Motor neuron (in vitro differentiated cells): ENCODE data around the gene ELF3. TPM values are rescaled to one million over a fixed set of nuclear protein-coding genes. Genes with fewer than 3 reads are reported as not detected.
A peak's percentile ranks its signal among the peaks of the same experiment; 100 is the strongest.
"Not testable (repeated sequence)": the region's sequence is repeated elsewhere in the genome, so short reads cannot be mapped to it uniquely, and the experiment has no call there.

Experiments
- ATAC-seq, 8 experiments: fragments of 200-7000 bp; cut with Tn5 transposase; replicated peaks in 6 of 8; 2 replicates each; pipeline ENCODE4 v1.8.0; 2021; ENCODE audit warnings: mild to moderate bottlenecking in 8 of 8, moderate library complexity in 8 of 8
- H3K27ac ChIP-seq, 2 donors: fragments of 250-450 bp; sonication (Bioruptor Pico); 2 replicates each; pipeline ENCODE4 v1.9.0; 2021; ENCODE audit warnings: antibody characterized with exemption in 2 of 2, mild to moderate bottlenecking in 2 of 2, moderate library complexity in 1 of 2
- H3K4me1 ChIP-seq, 2 donors: fragments of 250-450 bp; sonication (Bioruptor Pico); replicated peaks in 1 of 2; 2 replicates each; pipeline ENCODE4 v1.6.1; 2021; ENCODE audit warnings: antibody characterized with exemption in 2 of 2, mild to moderate bottlenecking in 2 of 2, moderate library complexity in 1 of 2
- H3K4me3 ChIP-seq, 5 donors: fragments of 250-450 bp; sonication (Bioruptor Pico); 2 replicates each; pipeline ENCODE4 v1.9.0; 2021; ENCODE audit warnings: antibody characterized with exemption in 5 of 5, mild to moderate bottlenecking in 5 of 5, moderate library complexity in 4 of 5
- WGBS, 10 experiments: fragments of 450-650 bp; shearing (Covaris generic); methylation state at CpG; one replicate each; pipeline ENCODE4 v1.0.0; 2022; 5-methylcytosine and 5-hydroxymethylcytosine counted together
- in situ Hi-C, 9 experiments: fragments of 400-800 bp; cut with MboI; loops; one replicate each; pipeline ENCODE4 v1.15.0; 2021; ENCODE audit warnings: low sequenced_read_pairs in 9 of 9, low pct_unique_long_range_greater_than_20kb in 2 of 9; ENCODE audit not compliant: unreplicated experiment in 9 of 9
- total RNA-seq, 8 experiments: library from RNA; unstranded; fragments of 300-600 nt; gene quantifications; 2 replicates each; pipeline versions ENCODE4 v1.2.3 to v1.2.4, GENCODE V29; 2022

ELF3 gene
- total RNA-seq, 8 experiments from 2014 or later, result 0.27 to 18.0 (median 2.8) TPM

DNA sequence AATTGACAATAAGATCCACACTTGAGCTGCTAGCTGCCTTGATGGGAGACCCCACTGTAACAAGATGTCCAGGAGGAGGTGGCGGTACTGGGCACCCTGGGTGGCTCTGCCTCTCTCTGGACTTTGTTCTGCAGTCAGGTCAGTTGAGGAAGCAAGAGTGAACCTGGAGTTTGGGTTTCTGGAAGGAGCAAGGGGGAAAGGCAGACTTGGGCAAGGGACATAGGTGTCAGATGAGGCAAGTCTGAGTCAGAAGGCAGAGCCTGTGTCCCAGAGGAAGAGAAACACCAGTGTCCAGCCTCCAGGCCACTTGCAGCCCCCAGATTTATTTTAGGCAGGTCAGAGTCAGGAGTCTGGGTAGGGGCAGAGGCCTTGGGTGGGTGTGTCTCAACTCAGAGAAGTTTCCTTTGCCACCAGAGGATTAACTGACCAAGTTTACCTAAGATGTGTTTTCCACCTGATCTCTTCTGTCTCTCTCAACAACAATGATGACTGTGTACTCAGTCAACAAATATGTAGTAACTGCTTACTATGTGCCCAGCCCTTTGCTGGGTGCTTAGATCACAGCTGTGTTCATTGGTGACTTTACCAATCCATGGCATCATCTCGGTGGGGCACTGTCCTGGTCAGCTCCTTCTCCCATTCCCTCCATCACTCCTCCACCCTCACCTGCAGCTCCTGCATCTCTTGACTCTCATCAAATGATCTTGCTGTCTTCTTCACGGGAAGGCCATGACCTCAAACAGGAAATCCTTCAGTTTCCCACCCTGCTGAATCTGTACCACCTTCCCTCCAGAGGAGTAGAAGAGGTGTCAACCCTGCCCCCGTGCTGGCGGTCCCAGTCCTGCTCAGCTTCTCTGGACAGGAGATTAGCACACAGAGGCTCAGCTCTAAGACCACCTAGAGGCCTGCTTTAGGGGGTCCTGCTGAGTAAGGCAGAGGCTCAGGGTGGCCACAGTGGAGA lies 36.6 kb downstream of the ELF3 start:
- H3K27ac ChIP-seq, result no peak overlapping the region
- H3K4me3 ChIP-seq, result no peak overlapping the region
- H3K4me1 ChIP-seq, result no peaks in the 10 kb centered on the region
- WGBS, 10 experiments, result 17 to 100% (median 63%) methylated on average over 1 to 5 of the region's 5 CpGs; no CpG with 5 or more reads in 2 of the 10 experiments
- ATAC-seq, result peak in 1 of 8 experiments; percentile 17
- in situ Hi-C loops, result no loop called here

DNA sequence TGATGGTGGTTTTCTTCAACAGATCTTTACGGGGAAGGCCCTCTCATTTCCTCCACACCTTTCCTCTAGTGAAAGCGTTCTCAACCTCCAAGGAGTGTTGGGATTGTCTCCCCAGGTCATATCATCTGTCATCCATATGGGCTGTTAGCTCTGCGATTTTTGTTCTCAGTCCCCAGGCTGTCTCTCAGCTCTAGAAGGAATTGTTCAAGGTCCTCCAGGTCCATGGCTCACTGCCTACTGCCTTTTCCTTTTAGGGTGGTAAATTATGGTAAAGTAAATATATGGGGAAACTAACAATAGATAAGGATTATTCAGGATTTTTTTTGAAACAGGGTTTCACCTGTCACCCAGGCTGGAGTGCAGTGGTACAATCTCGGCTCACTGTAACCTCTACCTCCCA lies 37.6 kb downstream of the ELF3 start:
- H3K27ac ChIP-seq, result no peak overlapping the region
- no peak for ATAC-seq
- WGBS, 10 experiments, result 70 to 100% (median 77%) methylated on average over 2 to 4 of the region's 4 CpGs; no CpG with 5 or more reads in 2 of the 10 experiments

DNA sequence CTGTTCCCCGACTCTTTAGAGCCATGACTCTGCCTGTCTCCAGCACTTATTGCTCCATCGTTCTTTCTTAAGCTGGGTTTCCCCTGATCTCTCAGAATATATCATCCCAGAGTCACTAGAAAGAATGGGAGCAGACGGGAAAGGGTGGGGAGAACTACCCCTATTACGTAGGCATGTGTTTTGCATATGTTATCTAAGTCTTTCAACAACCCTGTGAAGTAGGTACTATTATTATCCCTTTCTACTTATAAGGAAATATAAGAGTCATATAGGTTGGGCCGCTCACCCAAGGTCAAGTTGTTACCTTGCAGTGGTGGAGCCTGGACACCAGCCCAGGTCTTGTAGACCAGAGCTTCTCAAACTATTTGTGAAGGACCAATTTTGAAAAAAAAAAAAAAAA lies 38.7 kb downstream of the ELF3 start:
- 36 to 90% (median 68%) methylated on average over 1 to 5 of the region's 5 CpGs for WGBS, 10 experiments
- Histone ChIP-seq H3K27ac (no peak overlapping the region), H3K4me3 (no peak overlapping the region), H3K4me1 (no peaks in the 10 kb centered on the region)
- in situ Hi-C loops, result no loop called here
- ATAC-seq, result peak in 3 of 8 experiments; percentile 50 to 93 (median 92)

More for the DNA sequence above, 37.6 kb downstream of the ELF3 start:
- Histone ChIP-seq H3K4me3 (no peak overlapping the region), H3K4me1 (no peaks in the 10 kb centered on the region)
- in situ Hi-C loops, result no loop called here

DNA sequence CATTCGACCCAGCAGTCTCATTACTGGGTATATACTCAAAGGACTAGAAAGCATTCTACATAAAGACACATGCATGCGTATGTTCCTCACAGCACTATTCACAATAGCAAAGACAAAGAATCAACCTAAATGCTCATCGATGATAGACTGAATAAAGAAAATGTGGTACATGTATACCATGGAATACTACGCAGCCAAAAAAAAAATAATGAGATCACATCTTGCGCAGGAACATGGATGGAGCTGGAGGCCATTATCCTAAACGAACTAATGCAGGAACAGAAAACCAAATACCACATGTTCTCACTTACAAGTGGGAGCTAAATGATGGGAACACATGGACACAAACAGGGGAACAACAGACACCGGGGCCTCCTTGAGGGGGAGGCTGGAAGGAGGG lies 43.7 kb downstream of the ELF3 start:
- whole genome bisulfite sequencing, 10 experiments, result 59 to 100% (median 86%) methylated on average over 1 to 7 of the region's 7 CpGs

DNA sequence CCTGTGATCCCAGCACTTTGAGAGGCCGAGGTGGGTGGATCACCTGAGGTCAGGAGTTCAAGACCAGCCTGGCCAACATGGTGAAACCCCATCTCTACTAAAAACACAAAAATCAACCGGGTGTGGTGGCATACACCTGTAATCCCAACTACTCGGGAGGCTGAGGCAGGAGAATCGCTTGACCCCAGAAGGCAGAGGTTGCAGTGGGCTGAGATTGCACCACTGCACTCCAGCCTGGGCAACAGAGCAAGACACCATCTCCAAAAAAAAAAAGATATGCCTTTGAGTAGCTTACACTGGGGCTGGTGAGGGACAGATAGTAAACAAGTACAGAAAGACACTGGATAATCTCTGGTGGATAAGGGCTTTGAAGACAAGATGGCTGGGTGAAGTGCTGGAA lies 44.3 kb downstream of the ELF3 start:
- ATAC-seq, H3K27ac ChIP-seq, H3K4me1 ChIP-seq, H3K4me3 ChIP-seq, in situ Hi-C loops: not testable (repeated sequence)
- whole genome bisulfite sequencing, 10 experiments, result 58 to 82% (median 63%) methylated on average over 1 to 3 of the region's 4 CpGs; no CpG with 5 or more reads in 6 of the 10 experiments

More for the DNA sequence above, 43.7 kb downstream of the ELF3 start:
- no peak for ATAC-seq
- H3K27ac ChIP-seq, result no peak overlapping the region
- in situ Hi-C loops, result no loop called here
- no peak overlapping the region for H3K4me3 ChIP-seq
- H3K4me1 ChIP-seq, result peaks cover 0 to 7% of the 10 kb centered on the region in 2 donors

DNA sequence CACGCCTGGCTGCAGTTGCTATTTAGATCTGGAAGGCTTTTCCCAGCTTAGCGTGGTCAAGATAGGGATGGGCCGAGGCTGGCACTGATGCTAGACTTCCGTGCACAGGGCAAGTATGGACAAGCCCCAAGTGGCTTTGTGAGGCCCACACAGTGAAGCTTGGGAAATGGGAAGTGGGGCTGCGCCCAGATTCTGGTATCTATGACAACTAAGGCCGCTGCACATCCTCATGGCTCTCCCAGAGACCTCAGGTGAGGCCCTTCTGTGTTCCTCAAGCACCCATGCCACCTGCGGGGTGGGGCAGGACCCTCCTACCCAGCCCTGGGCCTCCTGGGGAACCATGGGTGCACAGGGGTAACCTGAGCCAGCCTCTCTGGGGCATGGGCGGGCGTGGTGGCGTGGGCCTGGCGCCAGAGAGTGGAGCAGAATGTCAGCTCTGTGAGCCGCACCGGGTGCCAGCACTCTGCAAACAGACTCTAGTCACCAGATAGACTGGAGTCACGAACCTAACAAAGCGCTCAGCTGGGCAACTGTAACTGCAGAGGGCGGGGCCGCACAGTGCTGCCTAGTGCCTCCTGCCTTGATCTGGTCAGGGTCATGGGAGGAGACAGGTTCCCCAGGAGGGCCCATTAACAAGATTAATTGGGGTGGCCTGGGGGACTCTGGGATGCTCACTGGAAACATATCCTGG lies 46.4 kb downstream of the ELF3 start:
- in situ Hi-C loops, result no loop called here
- WGBS, 10 experiments, result 69 to 100% (median 77%) methylated on average over 2 to 10 of the region's 17 CpGs; no CpG with 5 or more reads in 5 of the 10 experiments
- peak; percentile 11 to 87 (median 78) for ATAC-seq
- peaks cover 0 to 7% of the 10 kb centered on the region in 2 donors for H3K4me1 ChIP-seq
- H3K4me3 ChIP-seq, result no peak overlapping the region
- no peak overlapping the region for H3K27ac ChIP-seq

DNA sequence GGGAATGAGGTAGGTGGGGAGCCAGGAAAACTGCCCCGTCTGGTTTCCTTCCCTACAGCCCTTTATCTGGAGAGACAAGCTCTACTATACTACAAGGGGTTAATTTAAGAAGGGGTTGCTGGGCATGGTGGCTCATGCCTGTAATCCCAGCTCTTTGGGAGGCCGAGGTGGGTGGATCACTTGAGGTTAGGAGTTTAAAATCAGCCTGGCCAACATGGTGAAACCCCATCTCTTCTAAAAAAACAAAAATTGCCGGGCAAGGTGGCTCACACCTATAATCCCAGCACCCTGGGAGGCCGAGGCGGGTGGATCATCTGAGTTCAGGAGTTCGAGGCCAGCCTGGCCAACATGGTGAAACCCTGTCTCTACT lies 46.9 kb downstream of the ELF3 start:
- ATAC-seq, in situ Hi-C loops: not testable (repeated sequence)

DNA sequence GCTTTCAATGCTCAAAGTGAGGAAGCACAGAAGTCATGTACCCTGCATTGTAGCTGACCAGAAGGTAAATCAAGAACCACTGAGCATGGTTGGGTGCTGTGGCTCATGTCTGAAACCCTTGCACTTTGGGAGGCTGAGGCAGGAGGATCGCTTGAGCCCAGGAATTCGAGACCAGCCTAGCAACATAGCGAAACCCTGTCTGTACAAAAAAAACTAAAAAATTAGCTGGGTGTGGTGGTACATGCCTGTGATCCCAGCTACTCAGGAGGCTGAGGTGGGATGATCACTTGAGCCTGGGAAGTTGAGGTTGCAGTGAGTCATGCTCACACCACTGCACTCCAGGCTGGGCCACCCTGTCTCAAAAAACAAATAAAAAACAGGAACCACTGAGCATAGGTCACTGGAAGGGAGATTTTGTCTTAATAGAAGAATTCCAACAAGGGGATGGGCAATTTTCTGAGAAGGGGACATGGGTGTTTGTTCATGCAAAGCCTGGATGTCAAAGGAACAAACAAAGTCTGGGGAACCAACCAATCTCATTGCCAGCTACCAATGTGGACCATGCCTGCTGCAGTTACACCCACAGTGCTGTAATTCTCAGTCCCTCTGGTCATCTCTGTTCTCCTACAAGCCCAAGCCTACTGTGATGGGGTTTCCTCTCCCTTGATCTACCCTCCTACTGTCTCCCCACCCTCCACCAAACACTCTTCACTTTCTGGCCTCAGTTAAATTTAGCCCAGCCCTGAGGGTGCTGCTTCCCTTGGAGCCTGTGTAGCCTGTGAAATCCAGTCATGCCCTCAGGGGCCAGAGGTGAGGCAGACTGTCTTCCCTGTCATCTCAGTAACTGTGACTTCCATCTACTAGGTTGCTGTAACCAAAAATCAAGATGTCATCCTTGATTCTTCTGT lies 47.9 kb downstream of the ELF3 start:
- H3K4me3 ChIP-seq, result no peak overlapping the region
- 80 to 100% (median 91%) methylated on average over 1 to 3 of the region's 3 CpGs; no CpG with 5 or more reads in 2 of the 10 experiments for WGBS, 10 experiments
- no peak overlapping the region for H3K27ac ChIP-seq
- in situ Hi-C loops, result no loop called here
- ATAC-seq, result peak in 3 of 8 experiments; percentile 42 to 74 (median 73)
- H3K4me1 ChIP-seq, result peaks cover 0 to 7% of the 10 kb centered on the region in 2 donors

More for the DNA sequence above, 46.9 kb downstream of the ELF3 start:
- H3K4me1 ChIP-seq, H3K27ac ChIP-seq, H3K4me3 ChIP-seq: not testable (repeated sequence)
- 0 to 92% (median 81%) methylated on average over 1 to 6 of the region's 6 CpGs; no CpG with 5 or more reads in 6 of the 10 experiments for WGBS, 10 experiments

DNA sequence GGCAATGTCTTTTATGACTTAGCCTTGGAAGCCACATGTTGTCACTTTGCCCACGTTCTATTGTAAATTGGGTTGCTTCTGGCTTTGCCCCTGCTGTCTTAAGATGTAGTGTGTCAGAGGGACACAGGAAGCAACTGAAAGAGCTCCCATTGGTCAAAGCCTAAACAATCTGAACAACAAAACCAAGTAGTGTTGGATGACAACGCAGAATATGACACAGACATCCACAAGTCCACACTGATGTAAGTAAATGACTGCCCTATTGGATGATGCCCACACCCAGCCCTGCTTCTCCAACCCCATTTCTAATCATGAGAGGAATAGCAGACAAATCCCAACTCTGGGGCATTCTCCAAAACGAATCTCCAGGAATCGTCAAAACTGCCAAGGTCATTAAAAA lies 50.7 kb downstream of the ELF3 start:
- no peak for ATAC-seq
- no peak overlapping the region for H3K4me3 ChIP-seq
- peaks cover 0 to 7% of the 10 kb centered on the region in 2 donors for H3K4me1 ChIP-seq
- 17 to 100% (median 90%) methylated on average over 1 to 4 of the region's 4 CpGs; no CpG with 5 or more reads in 3 of the 10 experiments for WGBS, 10 experiments
- in situ Hi-C loops, result no loop called here
- H3K27ac ChIP-seq, result no peak overlapping the region

DNA sequence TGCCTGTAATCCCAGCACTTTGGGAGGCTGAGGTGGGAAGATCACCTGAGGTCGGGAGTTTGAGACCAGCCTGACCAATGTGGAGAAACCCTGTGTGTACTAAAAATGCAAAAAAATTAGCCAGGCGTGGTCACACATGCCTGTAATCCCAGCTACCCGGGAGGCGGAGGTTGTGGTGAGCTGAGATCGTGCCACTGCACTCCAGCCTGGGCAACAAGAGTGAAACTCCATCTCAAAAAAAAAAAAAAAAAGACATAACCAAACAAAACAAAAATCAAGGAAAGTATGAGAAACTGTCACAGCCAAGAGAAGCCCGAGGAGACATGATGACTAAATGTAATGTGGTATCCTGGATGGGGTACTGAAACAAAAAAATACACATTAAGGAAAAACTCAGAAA lies 51.4 kb downstream of the ELF3 start:
- WGBS, 10 experiments, result 10 to 100% (median 90%) methylated on average over 1 to 6 of the region's 6 CpGs
- in situ Hi-C loops, H3K4me3 ChIP-seq, H3K4me1 ChIP-seq, H3K27ac ChIP-seq: not testable (repeated sequence)
- peak in 1 of 8 experiments; percentile 19 for ATAC-seq

DNA sequence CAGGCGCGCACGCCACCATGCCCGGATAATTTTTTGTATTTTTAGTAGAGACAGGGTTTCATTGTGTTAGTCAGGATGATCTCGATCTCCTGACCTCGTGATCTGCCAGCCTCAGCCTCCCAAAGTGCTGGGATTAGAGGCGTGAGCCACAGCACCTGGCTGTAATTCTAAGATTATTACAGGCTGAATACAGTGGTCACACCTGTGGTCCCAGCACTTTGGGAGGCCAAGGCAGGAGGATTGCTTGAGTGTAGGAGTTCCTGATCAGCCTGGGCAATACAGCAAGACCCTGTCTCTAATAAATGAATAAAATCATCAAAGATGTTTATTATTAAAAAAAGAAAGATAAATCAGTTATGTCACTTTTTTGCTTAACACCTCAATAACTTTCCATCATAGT lies 52.2 kb downstream of the ELF3 start:
- H3K4me1 ChIP-seq, H3K27ac ChIP-seq, in situ Hi-C loops, ATAC-seq, H3K4me3 ChIP-seq: not testable (repeated sequence)
- 50 to 100% (median 96%) methylated on average over 2 to 7 of the region's 7 CpGs; no CpG with 5 or more reads in 2 of the 10 experiments for WGBS, 10 experiments

DNA sequence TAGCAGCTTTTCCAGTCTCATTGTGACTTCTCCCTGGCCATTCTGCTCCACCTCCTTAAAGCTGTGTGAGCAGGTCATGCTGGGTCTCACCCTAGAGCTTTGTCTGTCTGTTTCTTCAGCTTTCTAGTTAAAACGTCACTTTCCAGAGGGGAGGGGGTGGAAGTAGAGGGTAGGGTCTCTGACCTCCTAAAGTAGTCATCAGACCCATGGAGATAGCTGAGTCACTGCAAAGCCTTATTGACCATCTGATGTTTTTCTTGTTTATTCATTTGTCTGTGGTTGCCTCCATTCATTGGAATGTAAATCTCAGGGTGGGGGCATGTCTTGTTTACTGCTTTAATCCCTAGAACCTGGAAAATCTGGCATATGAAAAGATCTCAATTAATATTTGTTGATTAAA lies 52.7 kb downstream of the ELF3 start:
- H3K27ac ChIP-seq, result peak overlapping the region in 1 of 2 donors; percentile 17
- H3K4me1 ChIP-seq, result no peaks in the 10 kb centered on the region
- in situ Hi-C loops, result no loop called here
- 0% methylated on average over 1 of the region's 1 CpG; no CpG with 5 or more reads in 4 of the 10 experiments for WGBS, 10 experiments
- no peak overlapping the region for H3K4me3 ChIP-seq
- peak; percentile 57 to 86 (median 75) for ATAC-seq
